ENCODE data around the gene MNT. TPM values are rescaled to one million over a fixed set of nuclear protein-coding genes. Genes with fewer than 3 reads are reported as not detected.
"Not testable (repeated sequence)": the region's sequence is repeated elsewhere in the genome, so short reads cannot be mapped to it uniquely, and the experiment has no call there.

Gene MNT, protein sequence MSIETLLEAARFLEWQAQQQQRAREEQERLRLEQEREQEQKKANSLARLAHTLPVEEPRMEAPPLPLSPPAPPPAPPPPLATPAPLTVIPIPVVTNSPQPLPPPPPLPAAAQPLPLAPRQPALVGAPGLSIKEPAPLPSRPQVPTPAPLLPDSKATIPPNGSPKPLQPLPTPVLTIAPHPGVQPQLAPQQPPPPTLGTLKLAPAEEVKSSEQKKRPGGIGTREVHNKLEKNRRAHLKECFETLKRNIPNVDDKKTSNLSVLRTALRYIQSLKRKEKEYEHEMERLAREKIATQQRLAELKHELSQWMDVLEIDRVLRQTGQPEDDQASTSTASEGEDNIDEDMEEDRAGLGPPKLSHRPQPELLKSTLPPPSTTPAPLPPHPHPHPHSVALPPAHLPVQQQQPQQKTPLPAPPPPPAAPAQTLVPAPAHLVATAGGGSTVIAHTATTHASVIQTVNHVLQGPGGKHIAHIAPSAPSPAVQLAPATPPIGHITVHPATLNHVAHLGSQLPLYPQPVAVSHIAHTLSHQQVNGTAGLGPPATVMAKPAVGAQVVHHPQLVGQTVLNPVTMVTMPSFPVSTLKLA
- 15.7 TPM for polyA plus RNA-seq (ENCODE audit: insufficient read length)
- long read RNA-seq, donor 1, full-length matches to known transcripts = 15 of 32 reads
- long read RNA-seq, donor 1, partial matches to known transcripts = 17 of 32 reads
- long read RNA-seq, donor 1, other reads (novel, unspliced or antisense) = 0 of 32 reads
- long read RNA-seq, donor 2, full-length matches to known transcripts = 10 of 16 reads
- long read RNA-seq, donor 2, partial matches to known transcripts = 6 of 16 reads
- long read RNA-seq, donor 2, other reads (novel, unspliced or antisense) = 0 of 16 reads
- long read RNA-seq, donor 3, full-length matches to known transcripts = 9 of 14 reads
- long read RNA-seq, donor 3, partial matches to known transcripts = 5 of 14 reads
- long read RNA-seq, donor 3, other reads (novel, unspliced or antisense) = 0 of 14 reads
- long read RNA-seq, donor 4 = 0 reads
- long read RNA-seq, donor 5, full-length matches to known transcripts = 6 of 6 reads
- long read RNA-seq, donor 5, partial matches to known transcripts = 0 of 6 reads
- long read RNA-seq, donor 5, other reads (novel, unspliced or antisense) = 0 of 6 reads
- long read RNA-seq, donor 6, full-length matches to known transcripts = 7 of 22 reads
- long read RNA-seq, donor 6, partial matches to known transcripts = 15 of 22 reads
- long read RNA-seq, donor 6, other reads (novel, unspliced or antisense) = 0 of 22 reads
- long read RNA-seq, donor 7, full-length matches to known transcripts = 8 of 8 reads
- long read RNA-seq, donor 7, partial matches to known transcripts = 0 of 8 reads
- long read RNA-seq, donor 7, other reads (novel, unspliced or antisense) = 0 of 8 reads
- long read RNA-seq, donor 8, full-length matches to known transcripts = 4 of 10 reads
- long read RNA-seq, donor 8, partial matches to known transcripts = 6 of 10 reads
- long read RNA-seq, donor 8, other reads (novel, unspliced or antisense) = 0 of 10 reads

DNA sequence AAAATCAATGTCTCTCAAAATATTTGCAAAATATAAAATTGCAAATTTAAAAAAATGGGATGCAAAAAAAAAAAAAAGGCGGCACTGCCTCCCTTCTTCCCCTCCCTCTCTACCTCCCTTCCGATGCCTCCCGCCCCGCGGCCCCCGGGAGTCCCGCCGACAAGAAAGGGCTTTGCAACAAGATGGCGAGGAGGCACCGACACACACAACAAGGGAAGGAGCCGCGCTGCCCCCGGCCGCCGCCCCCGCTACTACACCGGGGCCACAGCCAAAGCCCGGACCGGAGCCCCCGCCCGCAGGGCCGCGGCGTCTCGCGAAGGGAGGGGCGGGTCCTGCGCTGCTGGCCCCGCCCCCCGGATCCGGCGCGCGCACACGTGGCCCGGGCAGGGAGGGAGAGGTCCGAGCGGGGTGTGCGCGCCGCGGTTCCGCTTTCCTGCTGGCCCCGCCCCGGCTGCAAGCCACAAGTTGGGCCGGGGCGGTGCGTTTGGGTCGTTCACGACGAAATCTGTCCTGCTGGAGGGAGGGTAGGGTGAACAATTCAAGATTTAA is at the start of gene MNT:
TSS of gene MNT (minus strand) at position 184 of the 549 bp plus-strand sequence. CDS start 348 bp downstream, outside the sequence.
- DNase-seq = peak; percentile 91

DNA sequence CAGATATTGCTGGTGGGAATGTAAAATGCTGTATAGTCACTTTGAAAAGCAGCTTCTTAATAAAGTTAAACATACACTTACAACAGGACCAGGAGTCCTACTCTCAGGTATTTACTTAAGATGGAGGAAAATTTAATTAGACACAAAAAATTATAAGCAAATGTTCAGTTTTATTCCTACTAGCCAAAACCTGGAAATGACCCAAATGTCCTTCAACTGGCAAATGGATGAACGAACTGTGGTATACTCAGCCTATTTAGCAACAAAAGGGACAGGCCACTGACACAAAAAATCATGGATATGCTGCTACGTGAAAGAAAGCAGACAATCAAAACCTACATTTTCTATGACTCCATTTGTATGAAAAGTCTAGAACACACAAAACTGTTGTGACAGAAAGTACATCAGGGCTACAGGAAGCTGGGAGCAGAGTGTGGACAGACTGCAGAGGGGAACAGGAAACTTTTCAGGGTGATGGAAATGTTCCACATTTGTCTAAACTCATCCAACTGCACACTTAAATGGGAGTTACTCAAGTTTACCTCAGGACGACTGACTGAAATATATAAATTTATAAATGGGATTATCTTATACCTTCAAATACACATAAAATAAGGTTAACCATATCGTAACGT is 49.3 kb upstream of the MNT start:
- DNase-seq = no peak

DNA sequence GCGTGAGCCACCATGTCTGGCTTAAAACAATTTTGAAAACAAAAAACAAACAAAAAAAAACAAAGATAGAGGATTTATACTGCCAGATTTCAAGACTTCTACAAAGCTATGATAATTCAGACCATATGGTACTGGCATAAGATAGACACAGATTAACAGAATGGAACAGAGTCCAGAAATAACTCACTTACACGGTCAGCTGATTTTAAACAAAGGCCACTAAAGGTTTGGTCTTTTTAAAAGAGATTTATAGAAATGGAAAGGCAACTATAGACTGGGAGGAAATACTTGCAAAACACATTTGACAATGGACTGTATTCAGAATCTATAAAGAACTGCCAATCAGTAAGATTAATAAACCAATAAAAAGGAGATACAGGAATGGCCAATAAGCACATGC is 48.6 kb upstream of the MNT start:
- DNase-seq = no peak

DNA sequence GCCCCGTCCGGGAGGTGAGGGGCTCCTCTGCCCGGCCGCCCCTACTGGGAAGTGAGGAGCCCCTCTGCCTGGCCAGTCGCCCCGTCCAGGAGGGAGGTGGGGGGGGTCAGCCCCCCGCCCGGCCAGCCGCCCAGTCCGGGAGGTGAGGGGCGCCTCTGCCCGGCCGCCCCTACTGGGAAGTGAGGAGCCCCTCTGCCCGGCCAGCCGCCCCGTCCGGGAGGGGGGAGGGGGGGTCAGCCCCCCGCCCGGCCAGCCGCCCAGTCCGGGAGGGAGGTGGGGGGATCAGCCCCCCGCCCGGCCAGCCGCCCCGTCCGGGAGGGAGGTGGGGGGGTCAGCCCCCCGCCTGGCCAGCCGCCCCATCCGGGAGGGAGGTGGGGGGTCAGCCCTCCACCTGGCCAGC is 46.6 kb upstream of the MNT start:
- DNase-seq = not testable (repeated sequence)

DNA sequence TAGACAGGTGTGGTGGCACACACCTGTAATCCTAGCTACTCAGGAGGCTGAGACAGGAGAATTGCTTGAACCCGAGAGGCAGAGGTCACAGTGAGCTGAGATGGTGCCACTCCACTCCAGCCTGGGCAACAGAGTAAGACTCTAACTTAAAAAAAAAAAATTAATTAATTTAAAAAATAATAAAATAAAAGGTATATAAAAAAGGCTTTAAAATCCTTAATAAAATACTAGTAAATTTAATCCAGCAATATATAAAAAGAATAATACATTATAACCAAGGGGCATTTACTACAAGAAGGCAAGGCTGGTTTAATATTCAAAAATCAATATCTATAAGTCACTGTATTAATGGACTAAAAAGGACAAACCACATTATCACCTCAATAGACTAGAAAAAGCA is 44.8 kb upstream of the MNT start:
- no peak for DNase-seq

DNA sequence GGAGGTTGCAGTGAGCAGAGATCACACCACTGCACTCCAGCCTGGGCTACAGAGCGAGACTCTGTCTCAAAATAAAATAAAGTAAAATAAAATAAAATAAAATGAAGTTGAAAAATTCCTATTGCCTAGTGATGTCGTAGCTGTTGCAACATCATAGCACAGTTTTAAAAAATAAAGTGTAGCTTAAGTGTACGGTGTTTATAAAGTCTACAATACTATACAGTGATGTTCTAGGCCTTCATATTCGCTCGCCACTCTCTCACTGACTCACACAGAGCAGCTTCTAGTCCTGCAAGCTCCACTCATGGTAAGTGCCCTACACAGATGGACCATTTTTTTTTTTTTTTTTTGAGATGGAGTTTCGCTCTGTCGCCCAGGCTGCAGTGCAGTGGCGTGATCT is 43.5 kb upstream of the MNT start:
- DNase-seq = no peak

DNA sequence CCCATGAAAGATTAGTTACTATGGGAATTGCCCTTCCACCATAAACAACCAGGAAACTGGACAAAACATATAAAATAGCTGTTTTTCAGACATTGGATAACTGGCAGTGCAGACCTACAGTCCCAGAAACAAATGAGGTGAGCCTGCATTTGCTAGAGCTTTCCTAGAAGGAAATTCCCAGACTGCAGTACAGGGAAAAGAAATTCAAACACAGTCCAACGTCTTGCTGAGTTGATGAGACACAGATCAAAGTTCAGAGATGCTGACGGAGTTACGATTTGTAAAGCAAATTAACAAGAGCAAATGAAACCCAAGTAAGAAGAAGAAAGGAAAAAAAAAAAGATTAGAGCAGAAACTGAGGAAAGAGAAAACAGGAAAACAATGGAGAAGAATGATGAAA is 41.3 kb upstream of the MNT start:
- no peak for DNase-seq

DNA sequence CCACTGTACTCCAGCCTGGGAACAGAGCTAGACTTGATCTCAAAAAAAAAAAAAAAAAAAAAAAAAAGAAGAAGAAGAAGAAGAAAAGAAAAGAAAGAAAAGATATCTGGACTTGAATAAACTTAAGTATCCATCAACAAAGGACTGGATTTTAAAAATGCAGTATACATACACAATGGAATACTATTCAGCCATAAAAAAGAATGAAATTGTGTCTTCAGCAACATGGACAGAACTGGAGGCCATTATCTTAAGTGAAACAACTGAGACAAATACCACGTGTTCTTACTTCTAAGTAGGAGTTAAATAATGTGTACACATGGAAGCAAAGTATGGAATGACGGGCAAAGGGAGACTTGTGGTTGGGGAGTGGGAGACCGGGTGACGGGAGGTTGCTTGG is 40.1 kb upstream of the MNT start:
- DNase-seq = no peak

DNA sequence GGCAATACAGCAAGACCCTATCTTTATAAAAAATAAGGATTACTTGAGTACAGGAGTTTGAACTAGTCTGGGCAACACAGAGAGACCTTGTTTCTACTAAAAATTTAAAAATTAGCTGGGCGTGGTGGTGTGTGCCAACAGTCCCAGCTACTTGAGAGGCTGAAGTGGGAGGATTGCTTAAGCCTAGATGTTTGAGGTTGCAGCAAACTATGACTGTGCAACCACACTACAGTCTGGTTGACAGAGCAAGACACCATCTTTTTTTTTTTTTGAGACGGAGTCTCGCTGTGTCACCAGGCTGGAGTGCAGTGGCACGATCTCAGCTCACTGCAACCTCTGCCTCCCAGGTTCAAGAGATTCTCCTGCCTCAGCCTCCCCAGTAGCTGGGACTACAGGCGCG is 39.1 kb upstream of the MNT start:
- not testable (repeated sequence) for DNase-seq

DNA sequence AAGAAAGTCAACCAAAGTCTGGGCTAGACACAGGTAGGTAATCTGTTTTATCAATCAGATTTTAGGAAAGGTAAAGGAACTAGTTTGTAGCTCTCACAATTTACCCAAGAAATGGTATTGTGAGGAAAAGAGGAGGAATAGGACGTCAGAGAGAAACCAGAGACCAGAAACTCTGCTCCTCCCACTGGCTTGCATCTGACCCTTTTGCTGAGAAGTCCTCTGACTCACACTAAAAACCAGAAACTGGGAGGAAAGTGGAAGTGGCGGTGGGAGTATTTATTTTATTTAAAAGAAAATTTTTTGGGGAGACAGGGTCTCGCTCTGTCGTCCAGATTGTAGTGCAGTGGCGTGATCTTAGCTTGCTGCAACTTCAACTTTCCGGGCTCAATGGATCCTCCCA is 38.0 kb upstream of the MNT start:
- no peak for DNase-seq

DNA sequence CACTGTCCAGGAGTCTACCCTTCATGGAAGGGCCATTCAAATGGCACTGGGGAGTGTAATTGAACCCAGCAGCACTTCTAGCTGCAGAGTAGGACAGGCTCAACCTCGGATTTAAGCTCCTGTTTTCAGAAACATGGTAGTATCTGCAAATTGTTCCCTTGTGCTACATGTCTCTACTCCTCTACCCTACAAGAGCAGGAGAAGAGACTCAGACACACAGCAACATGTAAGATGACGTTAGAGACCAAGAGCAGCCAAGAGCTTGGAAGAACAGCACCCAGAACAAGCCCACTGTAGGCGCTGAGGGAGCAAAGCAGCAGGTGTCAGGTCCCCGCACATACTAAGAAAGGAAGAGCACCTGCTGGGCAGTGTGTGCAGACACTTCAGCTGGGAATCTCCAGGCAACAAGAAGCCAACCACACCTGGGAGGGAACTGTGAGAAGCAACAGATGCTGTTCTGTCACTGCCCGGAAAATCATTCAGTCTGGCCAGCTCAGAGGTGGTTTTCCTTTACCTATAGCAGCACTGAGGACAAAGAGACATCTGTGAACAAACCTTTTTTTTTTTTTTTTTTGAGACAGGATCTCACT is 35.6 kb upstream of the MNT start:
- DNase-seq = no peak

DNA sequence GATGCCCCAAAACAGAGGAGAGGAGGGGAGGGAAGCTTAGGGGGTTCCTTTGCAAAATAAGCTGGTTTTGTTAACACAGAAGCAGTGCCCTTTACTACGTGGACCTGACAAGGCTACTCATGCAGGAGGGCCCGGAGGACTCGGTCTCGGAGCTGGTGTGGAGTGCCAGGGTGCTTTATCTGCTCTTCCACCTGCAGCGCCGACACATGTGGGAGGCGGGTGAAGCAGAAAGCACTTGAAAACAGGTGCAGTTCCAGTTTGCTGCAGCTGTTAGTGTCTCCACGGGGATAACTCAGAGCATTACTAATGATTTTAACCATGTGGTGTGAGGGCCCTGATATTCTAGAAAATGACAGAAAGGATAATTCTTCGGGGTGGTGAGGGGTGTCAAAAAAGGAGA is 35.0 kb upstream of the MNT start:
- DNase-seq = no peak

DNA sequence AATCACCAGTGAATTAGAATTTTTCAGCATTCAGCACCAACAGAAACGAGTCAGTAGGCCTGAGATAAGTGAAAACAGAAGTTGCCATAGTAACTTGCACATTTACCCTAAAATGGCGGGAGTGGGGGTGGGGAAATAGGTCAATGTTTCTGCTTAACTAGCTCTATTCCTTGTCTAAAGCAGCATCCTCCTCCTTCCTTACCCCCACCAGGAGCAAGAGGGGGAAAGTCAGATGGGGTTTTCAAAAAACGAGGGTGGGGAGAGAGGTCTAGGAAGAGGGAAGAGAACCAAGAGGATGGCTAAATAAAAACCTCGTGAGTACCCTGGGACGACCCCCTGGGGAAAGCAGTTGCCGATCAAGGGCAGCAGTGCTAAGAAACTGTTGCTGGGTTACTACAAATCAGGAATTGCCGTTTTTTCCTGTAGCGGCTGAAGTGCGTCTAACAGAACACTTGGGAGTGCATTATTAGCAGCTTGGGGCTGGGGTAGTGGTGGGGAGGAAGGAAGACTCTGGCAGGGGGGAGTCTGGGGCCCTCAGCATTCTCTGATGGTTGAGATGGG is 34.4 kb upstream of the MNT start:
- no peak for DNase-seq

DNA sequence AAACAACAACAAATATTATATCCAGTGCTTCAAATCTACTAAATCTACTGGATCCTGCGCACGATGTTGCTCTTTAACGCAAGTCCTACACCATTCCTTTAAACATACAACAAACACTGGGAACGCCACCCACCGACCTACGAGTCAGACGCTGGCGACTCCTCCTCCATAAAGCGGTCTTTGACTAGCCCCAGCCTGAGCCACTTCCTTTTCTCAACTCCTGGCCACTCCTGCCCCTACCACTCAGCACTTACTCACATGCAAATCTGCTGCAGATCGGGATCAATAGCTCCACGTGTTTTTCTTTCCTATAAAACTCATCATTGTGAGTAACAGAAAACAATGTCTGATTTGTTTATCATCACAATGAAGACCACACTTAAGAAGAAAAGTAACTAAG is 32.8 kb upstream of the MNT start:
- DNase-seq = no peak

DNA sequence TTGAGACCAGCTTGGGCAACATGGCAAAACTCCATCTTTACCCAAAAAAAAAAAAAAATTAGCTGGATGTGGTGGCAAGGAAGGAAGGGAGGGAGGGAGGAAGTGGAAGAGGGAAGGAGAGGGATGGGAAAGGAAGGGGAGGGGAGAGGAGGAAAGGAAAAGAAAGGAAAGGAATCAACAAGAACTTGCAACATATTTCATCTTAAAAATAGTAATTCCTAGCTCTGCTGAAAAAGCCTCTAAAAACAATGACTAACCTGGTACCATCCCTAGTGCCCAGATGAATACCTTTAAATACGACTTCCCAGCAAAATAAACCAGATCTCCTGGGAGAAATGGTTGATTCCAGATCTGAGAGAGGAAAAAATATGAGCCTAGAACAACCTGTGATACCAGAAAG is 27.1 kb upstream of the MNT start:
- no peak for DNase-seq

DNA sequence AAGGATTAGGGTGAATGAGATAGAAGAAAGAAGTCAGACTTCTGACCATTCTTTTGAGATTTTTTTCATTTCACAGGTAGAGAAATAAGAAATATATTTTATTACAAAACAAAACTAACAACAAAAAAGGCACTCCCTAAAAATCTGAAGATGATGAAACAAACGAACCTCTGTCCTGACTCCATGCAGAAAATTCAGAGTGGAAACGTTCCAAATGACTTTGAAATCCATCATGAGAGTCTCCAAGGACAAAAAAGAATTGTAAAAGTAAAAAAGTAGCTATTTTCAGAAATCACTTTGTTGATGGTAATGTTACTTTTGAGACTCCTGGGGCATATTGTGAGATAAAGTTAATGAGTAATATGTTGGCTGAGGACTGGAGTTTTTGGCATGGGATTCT is 26.4 kb upstream of the MNT start:
- no peak for DNase-seq

DNA sequence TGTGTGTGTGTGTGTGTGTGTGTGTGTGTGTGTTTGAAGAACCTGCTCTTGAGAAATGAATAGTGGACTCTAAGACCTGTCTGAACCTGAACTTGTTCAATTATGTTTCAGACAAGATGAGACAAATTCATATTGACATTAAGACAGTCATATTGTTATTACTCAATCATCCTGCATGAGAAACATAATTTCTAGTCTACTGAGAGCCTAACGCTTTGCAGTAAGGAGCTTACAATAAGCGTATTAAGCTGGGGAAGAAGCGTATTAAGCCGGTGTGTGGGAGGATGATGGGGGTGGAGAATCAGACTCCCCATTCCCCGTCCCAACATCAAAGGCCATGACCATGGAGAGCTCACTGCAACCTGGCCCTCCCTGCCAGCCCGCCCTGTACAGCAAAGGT is 22.4 kb upstream of the MNT start:
- DNase-seq = no peak

DNA sequence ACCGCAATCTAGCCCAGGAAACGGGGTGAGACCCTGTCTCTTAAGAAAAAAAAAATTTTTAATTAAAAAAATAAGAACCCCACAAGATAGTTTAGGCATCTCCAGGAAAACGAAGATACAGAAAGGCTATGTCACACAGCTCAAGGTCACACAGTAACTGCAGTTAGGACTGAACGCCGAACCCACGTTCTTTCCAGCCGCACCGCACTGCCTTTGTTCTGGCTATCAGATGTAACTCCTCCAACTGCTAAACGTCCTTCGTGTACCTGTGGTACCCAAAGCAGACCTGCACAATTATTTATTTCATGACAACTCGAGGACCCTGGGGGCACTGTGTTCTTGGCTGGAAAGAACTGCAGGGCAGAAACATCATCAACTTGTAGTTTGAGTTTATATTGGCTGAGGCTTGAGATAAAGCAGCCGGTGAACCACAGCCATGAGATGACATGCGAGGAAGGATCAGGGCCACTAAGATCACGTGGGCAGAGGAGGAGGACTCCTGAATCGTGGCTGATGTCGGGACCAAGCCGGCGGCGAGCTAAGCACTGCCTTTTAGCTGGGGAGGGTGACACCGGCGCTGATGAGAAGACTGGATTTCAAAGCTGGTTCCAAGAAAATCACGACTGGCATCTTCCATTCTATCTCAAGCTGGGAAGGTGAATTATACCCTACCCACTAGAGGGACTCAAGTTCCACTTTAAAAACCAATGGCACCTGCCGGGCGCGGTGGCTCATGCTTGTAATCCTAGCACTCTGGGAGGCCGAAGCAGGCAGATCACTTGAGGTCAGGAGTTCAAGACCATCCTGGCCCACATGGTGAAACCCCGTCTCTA is 20.7 kb upstream of the MNT start:
- DNase-seq = no peak

DNA sequence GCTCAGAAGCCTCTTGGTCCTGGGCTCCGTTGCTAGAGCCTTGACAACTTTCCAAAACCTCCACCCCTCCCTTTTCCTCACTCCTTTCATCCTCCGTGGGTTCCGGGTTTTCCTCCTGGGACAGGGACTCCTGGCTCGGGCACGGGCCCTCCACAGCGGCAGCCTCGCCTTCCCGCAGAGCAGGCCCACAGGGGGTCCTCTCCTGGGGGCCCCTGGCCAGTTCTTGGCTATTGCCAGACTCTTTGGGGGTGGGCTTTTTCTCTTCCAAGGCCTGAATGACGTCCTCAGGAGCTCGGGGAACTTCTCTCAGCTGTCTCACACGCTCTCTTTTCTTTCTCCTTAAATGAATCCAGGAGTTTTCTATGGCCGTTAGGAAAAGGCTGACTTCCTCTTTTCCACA is 19.3 kb upstream of the MNT start:
- no peak for DNase-seq

All from left kidney (tissue), 8 donors.